HG02981 (cell line): Measurements from ENCODE around the gene ANKRD28.

Source experiments
- ATAC-seq: cut with Tn5 transposase; IDR thresholded peaks from one replicate; pipeline ENCODE4 v1.9.1; 2021; ENCODE audit warnings: mild to moderate bottlenecking, moderate library complexity; ENCODE audit not compliant: unreplicated experiment

ANKRD28 gene

DNA sequence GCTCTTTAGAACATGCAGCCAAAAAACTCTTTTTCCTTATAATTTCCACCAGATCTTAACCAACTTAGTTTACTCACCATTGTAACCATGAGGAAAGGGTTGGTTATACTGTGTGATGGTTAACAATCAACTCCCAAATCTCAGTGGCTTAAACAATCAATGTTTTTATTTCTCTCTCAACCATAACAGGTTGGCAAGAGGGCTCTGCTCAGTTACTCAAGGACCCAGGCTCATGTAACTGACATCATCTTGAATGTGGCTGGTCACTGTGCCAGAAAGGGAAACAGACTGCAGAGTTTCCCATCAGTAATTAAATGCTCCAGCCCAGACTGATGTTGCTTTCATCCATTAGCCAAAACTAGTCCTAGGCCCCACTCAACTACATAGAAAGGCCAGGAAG lies 69.0 kb downstream of the ANKRD28 start:
- ATAC-seq: no peak

GRCh38 chr3:15726881-15727280 lies 70.9 kb downstream of the ANKRD28 start:
- no peak for ATAC-seq

DNA sequence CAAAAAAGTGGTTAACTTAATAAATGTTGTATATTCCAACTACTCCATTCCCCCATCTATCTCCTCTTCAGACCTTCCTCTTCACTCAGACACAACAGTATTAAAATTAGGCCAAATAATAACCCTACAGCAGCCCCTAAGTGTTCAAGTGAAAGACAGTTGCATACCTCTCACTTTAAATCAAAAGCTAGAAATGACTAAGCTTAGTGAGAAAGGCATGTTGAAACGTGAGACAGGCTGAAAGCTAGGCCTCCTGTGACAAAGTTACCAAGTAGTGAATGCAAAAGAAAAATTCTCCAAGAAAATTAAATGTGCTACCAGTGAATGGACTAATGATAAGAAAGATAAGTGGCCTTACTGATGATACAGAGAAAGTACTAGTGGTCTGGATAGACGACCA lies 71.7 kb downstream of the ANKRD28 start:
- peak; percentile 69 for ATAC-seq

DNA sequence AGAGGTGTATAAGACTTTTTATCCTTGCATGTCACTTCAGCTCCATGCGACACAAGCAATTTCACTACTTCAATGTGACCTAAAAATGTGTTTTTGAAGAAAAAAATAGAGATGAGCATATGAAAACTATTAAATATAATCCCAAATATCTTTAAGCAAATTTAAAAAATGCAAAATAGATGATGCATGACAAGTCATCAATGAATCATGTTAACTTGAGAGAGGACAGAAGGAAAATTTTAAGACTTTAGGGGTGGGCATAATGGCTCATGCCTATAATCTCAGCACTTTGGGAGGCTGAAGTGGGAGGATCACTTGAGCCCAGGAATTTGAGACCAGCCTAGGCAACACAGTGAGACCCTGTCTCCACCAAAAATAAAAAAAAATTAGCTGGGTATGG lies 73.3 kb downstream of the ANKRD28 start:
- no peak for ATAC-seq

DNA sequence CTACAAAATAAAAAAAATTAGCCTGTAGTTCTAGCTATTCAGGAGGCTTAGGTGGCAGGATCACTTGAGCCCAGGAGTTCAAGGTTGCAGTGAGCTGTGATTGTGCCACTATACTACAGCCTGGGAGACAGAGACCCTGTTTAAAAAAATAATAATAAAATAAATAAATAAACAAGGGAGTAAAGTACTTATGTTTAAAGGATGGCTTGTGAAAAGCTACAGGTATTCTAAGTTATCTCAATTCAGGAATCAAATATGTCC lies 74.2 kb downstream of the ANKRD28 start:
- no peak for ATAC-seq

DNA sequence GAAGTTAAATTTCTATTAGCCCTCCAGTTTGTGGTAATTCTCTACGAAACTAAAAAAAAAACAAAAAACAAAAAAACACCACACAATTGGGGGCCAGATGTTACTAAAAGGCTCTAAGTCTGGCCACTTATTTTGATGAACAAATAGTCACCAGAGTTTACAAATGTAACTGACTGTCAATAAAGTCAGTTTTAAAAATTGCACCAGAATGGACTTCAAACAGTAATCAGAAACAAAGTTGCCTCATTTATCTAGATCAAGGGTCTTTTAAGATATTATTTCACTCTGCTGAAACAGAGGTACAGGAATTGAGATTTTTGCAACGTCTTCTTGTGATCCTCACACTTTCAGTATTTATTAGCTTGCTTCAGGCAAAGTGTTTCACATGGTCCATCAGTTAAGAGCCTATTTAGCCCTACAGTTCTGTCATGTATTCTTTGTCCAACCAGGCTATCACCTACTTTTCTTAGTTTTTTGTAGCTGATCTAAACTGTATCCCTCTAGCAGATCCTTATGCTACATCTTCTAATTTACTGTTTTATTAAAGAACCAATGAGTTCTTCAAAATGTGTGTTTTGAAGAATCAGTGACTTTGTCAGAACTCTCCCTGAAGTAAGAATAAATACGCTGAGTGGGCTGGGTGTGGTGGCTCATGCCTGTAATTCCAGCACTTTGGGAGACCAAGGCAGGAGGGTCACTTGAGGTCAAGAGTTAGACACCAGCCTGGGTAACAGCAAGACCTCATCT lies 74.7 kb downstream of the ANKRD28 start:
- ATAC-seq: no peak

GRCh38 chr3:15716178-15716577 lies 81.6 kb downstream of the ANKRD28 start:
- no peak for ATAC-seq

DNA sequence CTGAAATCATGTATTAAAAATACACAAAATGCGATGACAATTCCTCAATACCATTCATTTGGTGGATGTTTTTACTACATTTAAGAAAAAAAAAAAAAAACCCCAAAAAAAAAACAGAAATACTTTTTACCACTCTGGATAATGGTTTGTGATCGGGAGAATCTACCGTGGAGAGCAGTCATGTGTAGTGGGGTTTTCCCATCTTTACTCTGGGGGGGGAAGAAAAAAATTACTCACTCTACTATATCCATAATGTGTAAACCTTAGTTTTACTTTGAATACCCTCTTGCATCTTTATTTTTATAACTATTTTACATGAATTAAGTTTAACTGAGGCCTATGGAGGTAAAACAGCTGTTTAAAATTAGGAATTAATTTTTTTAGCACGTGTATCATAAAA lies 83.3 kb downstream of the ANKRD28 start:
- no peak for ATAC-seq

DNA sequence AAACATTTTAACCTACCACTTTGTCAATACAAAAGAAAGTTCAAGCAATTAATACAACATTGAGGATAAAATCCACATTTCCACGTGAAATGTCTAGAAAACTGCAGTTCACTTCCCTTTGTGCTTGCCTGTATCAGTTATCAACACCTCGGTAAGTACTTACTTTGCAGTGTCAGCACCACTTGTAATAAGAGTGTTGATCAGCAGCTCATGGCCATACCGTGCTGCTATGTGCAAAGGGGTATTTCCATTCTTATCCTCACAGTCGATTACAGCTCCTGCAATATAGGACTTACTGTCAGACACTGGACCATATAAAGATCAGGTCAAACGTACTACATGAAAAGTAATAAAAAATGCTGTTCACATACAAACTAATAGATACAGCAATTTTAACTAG lies 84.4 kb downstream of the ANKRD28 start:
- no peak for ATAC-seq

DNA sequence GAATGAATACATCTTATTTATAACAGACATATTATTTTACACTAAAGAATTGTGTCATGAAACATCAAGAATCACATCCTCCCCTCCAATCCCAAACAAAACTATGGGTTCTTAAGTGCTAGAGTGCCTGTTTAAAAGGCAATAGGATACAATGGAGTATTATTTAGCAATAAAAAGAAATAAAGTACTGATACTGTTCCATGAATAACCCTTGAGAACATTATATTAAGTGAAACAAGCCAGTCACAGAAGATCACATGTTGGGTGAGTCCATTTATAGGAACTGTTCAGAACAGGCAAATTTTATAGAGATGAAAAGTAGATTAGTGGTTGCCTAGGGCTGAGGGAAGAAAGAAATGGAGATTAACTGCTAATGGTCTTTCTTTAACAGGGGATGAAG lies 86.5 kb downstream of the ANKRD28 start:
- no peak for ATAC-seq

- ATAC-seq: no peak
Observed at GRCh38 chr3:15708882-15709677, 88.7 kb downstream of the ANKRD28 start.

GRCh38 chr3:15707779-15708178 lies 90.0 kb downstream of the ANKRD28 start:
- ATAC-seq: no peak

DNA sequence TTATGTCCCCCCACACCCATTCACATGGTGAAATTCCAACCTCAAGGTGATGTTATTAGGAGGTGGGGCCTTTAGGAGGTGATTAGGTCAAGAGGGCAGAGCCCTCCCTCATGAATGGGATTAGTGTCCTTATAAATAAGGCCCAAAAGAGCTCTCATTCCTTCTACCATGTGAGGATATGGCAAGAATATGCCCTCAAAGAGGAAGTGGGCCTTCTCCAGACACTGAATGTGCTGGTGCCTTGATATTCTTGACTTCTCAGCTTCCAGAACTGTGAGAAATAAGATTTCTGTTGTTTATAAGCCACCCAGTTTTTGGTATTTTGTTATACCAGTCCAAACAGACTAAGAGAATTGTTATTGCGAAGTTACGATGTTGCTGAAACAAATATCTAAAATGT lies 94.4 kb downstream of the ANKRD28 start:
- ATAC-seq: no peak

GRCh38 chr3:15694628-15695027 lies 103.2 kb downstream of the ANKRD28 start:
- ATAC-seq: no peak

DNA sequence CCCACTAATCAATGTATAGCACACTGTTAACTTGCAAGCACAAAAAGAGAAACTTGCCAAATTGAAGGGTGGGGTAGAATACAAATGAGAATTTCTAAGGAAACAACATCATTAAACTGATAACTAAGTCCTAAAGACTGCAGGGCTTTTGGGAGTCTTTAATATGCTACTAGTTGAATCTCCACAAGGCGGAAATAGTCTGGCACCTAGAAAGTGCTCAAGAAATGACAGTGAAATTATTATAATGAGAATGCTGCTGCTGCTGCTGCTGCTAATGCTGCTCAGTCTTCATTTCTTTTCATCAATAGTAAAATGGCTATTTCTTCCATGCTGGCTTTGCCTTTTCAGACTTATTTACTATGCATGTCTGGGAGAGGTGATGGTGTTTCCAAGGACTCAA lies 104.4 kb downstream of the ANKRD28 start:
- no peak for ATAC-seq

DNA sequence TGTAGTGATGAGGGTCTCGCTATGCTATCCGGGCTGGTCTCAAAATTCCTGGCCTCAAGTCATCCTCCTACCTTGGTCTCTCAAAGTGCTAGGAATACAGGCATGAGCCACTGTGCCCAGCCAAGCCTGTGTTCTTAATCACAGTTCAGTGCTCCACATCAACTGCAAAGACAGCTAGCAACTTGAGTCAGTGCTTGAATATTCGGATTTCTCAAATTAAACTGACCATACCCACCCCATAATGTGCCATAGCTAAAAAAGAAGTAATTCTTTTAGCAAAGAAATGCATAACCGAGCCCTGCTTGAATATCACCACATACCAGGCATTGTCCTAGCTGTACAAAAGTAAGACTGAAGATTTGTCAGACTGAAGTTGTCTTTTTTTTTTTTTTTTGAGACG lies 107.0 kb downstream of the ANKRD28 start:
- ATAC-seq: no peak

- no peak for ATAC-seq
Observed at GRCh38 chr3:15690230-15690629, 107.5 kb downstream of the ANKRD28 start.

DNA sequence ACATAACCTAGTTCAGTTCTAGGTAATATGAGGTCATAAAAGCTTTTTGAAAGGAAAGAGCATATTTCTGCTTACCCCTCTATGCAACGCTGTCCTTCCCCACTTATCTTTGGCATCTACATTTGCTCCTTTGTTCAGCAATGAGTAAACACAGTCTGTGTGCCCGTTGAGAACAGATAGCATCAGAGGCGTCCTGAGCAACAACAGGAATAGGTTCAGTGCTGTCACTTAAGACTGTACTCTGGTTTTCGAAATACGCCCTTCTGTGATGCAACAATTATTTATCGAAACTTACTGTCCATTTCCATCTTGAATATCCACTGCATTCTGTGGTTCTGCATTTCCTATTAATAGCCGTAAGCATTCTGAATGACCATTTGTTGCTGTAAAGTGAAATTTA lies 111.9 kb downstream of the ANKRD28 start:
- no peak for ATAC-seq

- ATAC-seq: no peak
Observed at GRCh38 chr3:15683253-15683652, 114.5 kb downstream of the ANKRD28 start.

- ATAC-seq: no peak
Observed at GRCh38 chr3:15682561-15683185, 115.1 kb downstream of the ANKRD28 start.

DNA sequence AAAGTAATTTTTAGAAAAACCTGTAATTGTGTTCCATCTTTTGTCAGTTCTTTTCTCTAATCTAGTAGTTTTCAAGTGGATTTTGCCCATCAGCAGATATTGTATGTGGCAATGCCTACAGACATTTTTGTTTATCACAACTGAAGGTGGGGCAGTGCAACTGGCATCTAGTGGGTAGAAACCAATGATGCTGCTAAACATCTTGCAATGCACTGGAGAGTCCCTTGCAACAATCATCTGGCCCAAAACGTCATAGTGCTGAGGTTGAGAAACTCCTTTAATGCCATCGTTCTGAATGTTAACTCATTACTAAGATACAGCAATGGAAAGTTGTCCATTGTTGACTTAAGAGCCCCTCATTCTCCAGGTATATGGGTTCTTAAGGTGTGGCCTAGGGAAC lies 116.1 kb downstream of the ANKRD28 start:
- ATAC-seq: no peak

DNA sequence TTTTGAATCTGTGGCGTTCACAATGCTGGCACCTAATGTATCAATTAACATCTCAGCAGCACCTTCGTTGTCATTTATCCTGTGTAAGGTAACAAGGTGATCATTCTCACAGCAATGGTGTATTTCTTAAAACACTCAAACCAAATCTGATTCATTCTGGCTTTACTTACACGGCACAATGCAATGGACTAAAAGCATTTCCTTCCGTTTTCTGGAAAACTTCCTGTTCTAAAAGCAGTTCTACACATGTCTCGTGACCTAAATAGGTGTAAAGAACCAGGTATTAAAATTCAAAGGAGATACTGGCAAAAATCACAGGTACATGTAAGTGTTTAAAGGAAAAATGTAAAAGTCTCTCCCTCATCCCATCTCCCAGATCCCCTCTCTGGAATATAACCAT lies 118.5 kb downstream of the ANKRD28 start:
- ATAC-seq: no peak
